H9 (cell line): ENCODE data around the gene UTS2R. TPM values are rescaled to one million over a fixed set of nuclear protein-coding genes. Genes with fewer than 3 reads are reported as not detected.
A peak's percentile ranks its signal among the peaks of the same experiment; 100 is the strongest.

ENCODE experiments used
- DNase-seq: peaks from one replicate; pipeline ENCODE4 v3.0.0-alpha.2; 2017
- H2AFZ ChIP-seq: one replicate; pipeline ENCODE4 v1.6.1; 2013; ENCODE audit warnings: mild to moderate bottlenecking, low read length, control low read depth, moderate library complexity
- H2AK5ac ChIP-seq: 2 replicates; pipeline ENCODE4 v1.6.1; 2013; ENCODE audit warnings: low read length, control low read depth, mixed read lengths; ENCODE audit not compliant: insufficient read length
- H2BK120ac ChIP-seq: one replicate; pipeline ENCODE4 v1.6.1; 2013; ENCODE audit warnings: low read depth, mild to moderate bottlenecking, low read length, control low read depth, inconsistent platforms; ENCODE audit not compliant: poor library complexity, severe bottlenecking
- H2BK12ac ChIP-seq: 2 replicates; pipeline ENCODE4 v1.6.1; 2013; ENCODE audit warnings: low read length, control low read depth, mixed read lengths, low read depth; ENCODE audit not compliant: insufficient read length
- H2BK15ac ChIP-seq: 2 replicates; pipeline ENCODE4 v1.6.1; 2013; ENCODE audit warnings: low read depth, low read length, control low read depth
- H2BK20ac ChIP-seq: one replicate; pipeline ENCODE4 v1.6.1; 2013; ENCODE audit warnings: low read depth, mild to moderate bottlenecking, low read length, control low read depth, inconsistent platforms; ENCODE audit not compliant: poor library complexity, severe bottlenecking
- H2BK5ac ChIP-seq: 2 replicates; pipeline ENCODE4 v1.6.1; 2013; ENCODE audit warnings: low read length, control low read depth, mixed read lengths; ENCODE audit not compliant: insufficient read length
- H3K14ac ChIP-seq: 2 replicates; pipeline ENCODE4 v1.6.1; 2013; ENCODE audit warnings: low read length, control low read depth; ENCODE audit not compliant: insufficient read depth
- H3K18ac ChIP-seq: 2 replicates; pipeline ENCODE4 v1.6.1; 2013; ENCODE audit warnings: low read depth, mild to moderate bottlenecking, mixed read lengths, low read length, control low read depth; ENCODE audit not compliant: insufficient read length
- H3K23ac ChIP-seq: 2 replicates; pipeline ENCODE4 v1.6.1; 2013; ENCODE audit warnings: low read length, control low read depth, mixed read lengths, low read depth; ENCODE audit not compliant: insufficient read length
- H3K23me2 ChIP-seq: 2 replicates; pipeline ENCODE4 v1.6.1; 2013; ENCODE audit warnings: low read depth, mild to moderate bottlenecking, mixed read lengths, low read length, control low read depth; ENCODE audit not compliant: insufficient read length, poor library complexity, severe bottlenecking
- H3K27ac ChIP-seq: 2 replicates; pipeline ENCODE4 v1.5.1; 2013; ENCODE audit warnings: low read length, control low read depth, mixed read lengths, low read depth; ENCODE audit not compliant: insufficient read length
- H3K27me3 ChIP-seq: 2 replicates; pipeline ENCODE4 v1.6.1; 2013; ENCODE audit warnings: low read length, control low read depth, inconsistent platforms; ENCODE audit not compliant: insufficient read depth
- H3K4ac ChIP-seq: 2 replicates; pipeline ENCODE4 v1.6.1; 2013; ENCODE audit warnings: low read depth, mild to moderate bottlenecking, control low read depth, inconsistent platforms, low read length, moderate library complexity
- H3K4me1 ChIP-seq: 2 replicates; pipeline ENCODE4 v1.6.1; 2013; ENCODE audit warnings: low read length, control low read depth, inconsistent platforms; ENCODE audit not compliant: insufficient read depth
- H3K4me2 ChIP-seq: 2 replicates; pipeline ENCODE4 v1.6.1; 2013; ENCODE audit warnings: low read length, control low read depth, mixed read lengths; ENCODE audit not compliant: insufficient read length, insufficient read depth
- H3K56ac ChIP-seq: 2 replicates; pipeline ENCODE4 v1.6.1; 2013; ENCODE audit warnings: low read depth, mild to moderate bottlenecking, mixed read lengths, low read length, control low read depth; ENCODE audit not compliant: insufficient read length
- H3K79me1 ChIP-seq: 2 replicates; pipeline ENCODE4 v1.6.1; 2013; ENCODE audit warnings: low read depth, mild to moderate bottlenecking, moderate library complexity, low read length, control low read depth, inconsistent platforms; ENCODE audit not compliant: insufficient read depth, poor library complexity, severe bottlenecking
- H3K79me2 ChIP-seq: 2 replicates; pipeline ENCODE4 v1.6.1; 2013; ENCODE audit warnings: low read length, control low read depth, inconsistent platforms; ENCODE audit not compliant: insufficient read depth
- H3K9ac ChIP-seq: 2 replicates; pipeline ENCODE4 v1.6.1; 2013; ENCODE audit warnings: low read length, control low read depth, mixed read lengths; ENCODE audit not compliant: insufficient read length; ENCODE audit errors: extremely low read depth
- H3K9me3 ChIP-seq: one replicate; pipeline ENCODE4 v1.6.1; 2013; ENCODE audit warnings: low read depth, low read length, inconsistent platforms; ENCODE audit not compliant: control insufficient read depth
- H3T11ph ChIP-seq: one replicate; pipeline ENCODE4 v1.6.1; 2013; ENCODE audit warnings: mild to moderate bottlenecking, low read length, control low read depth, inconsistent platforms
- H4K20me1 ChIP-seq: one replicate; pipeline ENCODE4 v1.6.1; 2013; ENCODE audit not compliant: control insufficient read depth, insufficient read length, insufficient read depth
- H4K5ac ChIP-seq: 2 replicates; pipeline ENCODE4 v1.6.1; 2013; ENCODE audit warnings: low read depth, mild to moderate bottlenecking, mixed read lengths, low read length, control low read depth; ENCODE audit not compliant: insufficient read length
- H4K8ac ChIP-seq: replicated peaks from 2 replicates; pipeline ENCODE4 v1.6.1; 2013; ENCODE audit warnings: low read length, control low read depth, mixed read lengths, low read depth; ENCODE audit not compliant: insufficient read length
- H4K91ac ChIP-seq: 2 replicates; pipeline ENCODE4 v1.6.1; 2013; ENCODE audit warnings: low read depth, mild to moderate bottlenecking, moderate library complexity, mixed read lengths, low read length, control low read depth; ENCODE audit not compliant: insufficient read length
- H3K27ac Mint-ChIP-seq, 3 experiments: 2 replicates in 2 of 3; 3 replicates in 1 of 3; pipeline ENCODE4 v1.8.0; 2020 to 2021; ENCODE audit warnings: mixed read lengths in 3 of 3, mild to moderate bottlenecking in 1 of 3, moderate library complexity in 1 of 3
- H3K27me3 Mint-ChIP-seq: 2 replicates; pipeline ENCODE4 v1.8.0; 2021; ENCODE audit warnings: low read depth, mild to moderate bottlenecking, moderate library complexity, mixed read lengths
- H3K36me3 Mint-ChIP-seq, 3 experiments: 2 replicates in 2 of 3; 3 replicates in 1 of 3; pipeline ENCODE4 v1.8.0; 2020 to 2021; ENCODE audit warnings: low read depth in 3 of 3, mixed read lengths in 3 of 3; ENCODE audit not compliant: insufficient read depth in 1 of 3
- H3K4me1 Mint-ChIP-seq, 2 experiments: 2 replicates each; pipeline ENCODE4 v1.8.0; 2020; ENCODE audit warnings: mixed read lengths in 2 of 2
- H3K4me3 Mint-ChIP-seq, 2 experiments: 2 replicates in 1 of 2; 3 replicates in 1 of 2; pipeline ENCODE4 v1.8.0; 2020 to 2021; ENCODE audit warnings: mild to moderate bottlenecking in 2 of 2, mixed read lengths in 2 of 2, moderate library complexity in 1 of 2
- H3K9me3 Mint-ChIP-seq, 2 experiments: 2 replicates in 1 of 2; 3 replicates in 1 of 2; pipeline ENCODE4 v1.8.0; 2020; ENCODE audit warnings: mild to moderate bottlenecking in 2 of 2, mixed read lengths in 2 of 2, moderate library complexity in 1 of 2
- CTCF ChIP-seq: fragments of 200-600 bp; sonication (generic); conservative IDR thresholded peaks from 3 replicates; pipeline ENCODE4 v1.8.0; 2021; ENCODE audit warnings: antibody characterized with exemption, mild to moderate bottlenecking
- WGBS: extraction: QIAGEN DNeasy Blood & Tissue Kit; methylation state at CpG from one replicate; pipeline ENCODE4 v1.1.7; 2013; ENCODE audit warnings: missing lambda C conversion rate, low lambda C conversion rate, mixed read lengths; ENCODE audit not compliant: insufficient read length; ENCODE audit errors: extremely low coverage; 5-methylcytosine and 5-hydroxymethylcytosine counted together
- total RNA-seq: library from RNA; stranded (reverse); gene quantifications from 2 replicates; pipeline ENCODE4 v1.2.1, GENCODE V29; 2021

The UTS2R gene
- total RNA-seq, 1 experiment from 2014 or later: 0.94 TPM

- no peaks in the 10 kb centered on the region for H3K23me2 ChIP-seq
- Mint-ChIP-seq H3K4me1 (no peaks in the 10 kb centered on the region), H3K27me3 (no peaks in the 10 kb centered on the region; the same call in 1 of the 2 replicates), H3K36me3 (peaks cover 30 to 44% (median 34%) of the 10 kb centered on the region in 3 experiments), H3K4me3 (no peak overlapping the region; a peak in 1 of 5 replicates), H3K27ac (0 out of 7 replicates have a peak overlapping the region, but pooled peaks of 1 of the 3 experiments have one; percentile 56), H3K9me3 (peaks cover 18% of the 10 kb centered on the region in 2 experiments)
- H4K5ac ChIP-seq: no peak overlapping the region
- H2AFZ ChIP-seq: no peak overlapping the region
- H2BK15ac ChIP-seq: no peak overlapping the region
- H2BK12ac ChIP-seq: no peak overlapping the region
- no peaks in the 10 kb centered on the region for H3K79me1 ChIP-seq
- DNase-seq: no peak
- no peak overlapping the region for H4K91ac ChIP-seq
- no peak for TF ChIP-seq CTCF
- no peaks in the 10 kb centered on the region; the same call in 1 of the 2 replicates for H3K4me1 ChIP-seq
- H3K27me3 ChIP-seq: no peaks in the 10 kb centered on the region
- WGBS: no CpG with 5 or more reads among the region's 2 CpGs
- no peak overlapping the region for H2BK20ac ChIP-seq
- H4K8ac ChIP-seq: no peak overlapping the region
- no peak overlapping the region for H3T11ph ChIP-seq
- H3K4ac ChIP-seq: no peak overlapping the region
- H3K23ac ChIP-seq: no peak overlapping the region
- no peaks in the 10 kb centered on the region for H3K9me3 ChIP-seq
- H2BK120ac ChIP-seq: no peak overlapping the region
- H2AK5ac ChIP-seq: no peak overlapping the region
- H3K4me2 ChIP-seq: no peak overlapping the region
- H3K56ac ChIP-seq: no peak overlapping the region
- no peak overlapping the region for H3K18ac ChIP-seq
- H3K9ac ChIP-seq: no peak overlapping the region
- no peak overlapping the region for H3K27ac ChIP-seq
- no peak overlapping the region for H2BK5ac ChIP-seq
- H3K14ac ChIP-seq: no peak overlapping the region
- no peaks in the 10 kb centered on the region for H4K20me1 ChIP-seq
- no peaks in the 10 kb centered on the region for H3K79me2 ChIP-seq
These were observed 53.2 kb downstream of the UTS2R start for GRCh38 chr17:82424863-82425159.

Other genes starting within 250 kb of the UTS2R start
- gene CCDC57, start 158.9 kb upstream of the UTS2R start, total RNA-seq: 11.0 and 14.6 TPM in 2 replicates
- 26.0 and 28.4 TPM in 2 replicates for gene SLC16A3, start 142.7 kb upstream of the UTS2R start, total RNA-seq
- 137 and 144 TPM in 2 replicates for gene CSNK1D, start 98.1 kb upstream of the UTS2R start, total RNA-seq
- 0.22 and 0.35 TPM in 2 replicates for gene CD7, start 54.2 kb upstream of the UTS2R start, total RNA-seq
- gene SECTM1, start 38.0 kb upstream of the UTS2R start, total RNA-seq: 0.28 and 0.70 TPM in 2 replicates
- gene TEX19, start 12.5 kb upstream of the UTS2R start, total RNA-seq: 1.4 and 1.5 TPM in 2 replicates
- 23.2 and 24.1 TPM in 2 replicates for gene HEXD, start 46.6 kb downstream of the UTS2R start, total RNA-seq
- 25.4 and 27.8 TPM in 2 replicates for gene OGFOD3, start 46.8 kb downstream of the UTS2R start, total RNA-seq
- 80.4 and 81.7 TPM in 2 replicates for gene CYBC1, start 79.0 kb downstream of the UTS2R start, total RNA-seq
- 124 and 129 TPM in 2 replicates for gene NARF, start 87.0 kb downstream of the UTS2R start, total RNA-seq
- gene FOXK2, start 148.0 kb downstream of the UTS2R start, total RNA-seq: 59.6 and 72.0 TPM in 2 replicates